GM23338 (cell line): ENCODE results near the gene CACNA1S. TPM values are rescaled to one million over a fixed set of nuclear protein-coding genes. Genes with fewer than 3 reads are reported as not detected.

Experiments
- ATAC-seq: fragments of 200-7000 bp; cut with Tn5 transposase; 3 replicates; pipeline ENCODE4 v1.9.1; 2020
- DNase-seq: peaks from one replicate; pipeline ENCODE4 v3.0.0-alpha.2; 2015; ENCODE audit warnings: low spot score
- H2AFZ ChIP-seq: fragments of 200-600 bp; sonication (generic); 2 replicates; pipeline ENCODE4 v1.8.0; 2016; ENCODE audit warnings: antibody characterized with exemption, mild to moderate bottlenecking, moderate library complexity
- H3F3A ChIP-seq: fragments of 200-600 bp; sonication (generic); replicated peaks from 2 replicates; pipeline ENCODE4 v1.8.0; 2017; ENCODE audit warnings: antibody characterized with exemption, mixed run types, low read depth
- H3K27ac ChIP-seq: fragments of 200-600 bp; sonication (generic); 2 replicates; pipeline ENCODE4 v1.6.1; 2016; ENCODE audit warnings: low read depth
- H3K27me3 ChIP-seq: fragments of 200-600 bp; sonication (generic); 2 replicates; pipeline ENCODE4 v1.8.0; 2016; ENCODE audit warnings: mild to moderate bottlenecking, mixed run types, moderate library complexity; ENCODE audit not compliant: insufficient read depth
- H3K36me3 ChIP-seq: fragments of 200-600 bp; sonication (generic); 2 replicates; pipeline ENCODE4 v1.8.0; 2016; ENCODE audit warnings: mild to moderate bottlenecking; ENCODE audit not compliant: insufficient read depth
- H3K4me1 ChIP-seq: fragments of 200-600 bp; sonication (generic); 2 replicates; pipeline ENCODE4 v1.8.0; 2016; ENCODE audit warnings: mild to moderate bottlenecking, moderate library complexity; ENCODE audit not compliant: insufficient read depth
- H3K4me2 ChIP-seq: fragments of 200-600 bp; sonication (generic); 2 replicates; pipeline ENCODE4 v1.7.1; 2017; ENCODE audit warnings: mixed run types
- H3K4me3 ChIP-seq: fragments of 200-600 bp; sonication (generic); 2 replicates; pipeline ENCODE4 v1.6.1; 2016; ENCODE audit warnings: mixed run types
- H3K79me2 ChIP-seq: fragments of 200-600 bp; sonication (generic); replicated peaks from 2 replicates; pipeline ENCODE4 v1.8.0; 2017; ENCODE audit warnings: mild to moderate bottlenecking; ENCODE audit not compliant: insufficient read depth
- H3K9me2 ChIP-seq: fragments of 200-600 bp; sonication (generic); 2 replicates; pipeline ENCODE4 v1.8.0; 2017; ENCODE audit not compliant: insufficient read depth
- H4K20me1 ChIP-seq: fragments of 200-600 bp; sonication (generic); replicated peaks from 2 replicates; pipeline ENCODE4 v1.8.0; 2017; ENCODE audit warnings: mild to moderate bottlenecking; ENCODE audit not compliant: insufficient read depth
- H3K27ac Mint-ChIP-seq: 2 replicates; pipeline ENCODE4 v1.8.0; 2020; ENCODE audit warnings: inconsistent platforms, mild to moderate bottlenecking, moderate library complexity, mixed read lengths
- H3K27me3 Mint-ChIP-seq: 3 replicates; pipeline ENCODE4 v1.8.0; 2022; ENCODE audit warnings: low read depth, mild to moderate bottlenecking, moderate library complexity, mixed read lengths, inconsistent platforms; ENCODE audit not compliant: insufficient read depth, poor library complexity
- H3K36me3 Mint-ChIP-seq: 3 replicates; pipeline ENCODE4 v1.8.0; 2021; ENCODE audit warnings: low read depth, mild to moderate bottlenecking, inconsistent platforms, moderate library complexity, mixed read lengths
- H3K4me1 Mint-ChIP-seq: 3 replicates; pipeline ENCODE4 v1.8.0; 2020; ENCODE audit warnings: mild to moderate bottlenecking, inconsistent platforms, mixed read lengths
- H3K4me3 Mint-ChIP-seq: 3 replicates; pipeline ENCODE4 v1.8.0; 2021; ENCODE audit warnings: moderate library complexity, mild to moderate bottlenecking, inconsistent platforms, mixed read lengths
- H3K9me3 Mint-ChIP-seq: 3 replicates; pipeline ENCODE4 v1.8.0; 2020; ENCODE audit warnings: moderate library complexity, mild to moderate bottlenecking, inconsistent platforms, mixed read lengths
- ETS1 ChIP-seq: IDR thresholded peaks from 2 replicates; pipeline ENCODE4 v1.6.1; 2016; ENCODE audit warnings: antibody characterized with exemption
- EZH2 ChIP-seq: fragments of 200-600 bp; sonication (generic); IDR thresholded peaks from one replicate; pipeline ENCODE4 v1.8.0; 2017; ENCODE audit warnings: antibody characterized with exemption, mild to moderate bottlenecking, low read depth; ENCODE audit not compliant: unreplicated experiment
- EZH2phosphoT487 ChIP-seq: fragments of 200-600 bp; sonication (generic); IDR thresholded peaks from one replicate; pipeline ENCODE4 v1.8.1; 2018; ENCODE audit warnings: antibody characterized with exemption; ENCODE audit not compliant: unreplicated experiment
- JUNB ChIP-seq: IDR thresholded peaks from one replicate; pipeline ENCODE4 v1.6.1; 2016; ENCODE audit warnings: antibody characterized with exemption; ENCODE audit not compliant: unreplicated experiment
- NANOG ChIP-seq: IDR thresholded peaks from 2 replicates; pipeline ENCODE4 v1.6.1; 2016; ENCODE audit warnings: antibody characterized with exemption, borderline replicate concordance
- POLR2AphosphoS5 ChIP-seq: IDR thresholded peaks from 2 replicates; pipeline ENCODE4 v1.6.1; 2016; ENCODE audit warnings: antibody characterized with exemption, low read depth
- REST ChIP-seq: IDR thresholded peaks from one replicate; pipeline ENCODE4 v1.6.1; 2018; ENCODE audit warnings: antibody characterized with exemption; ENCODE audit not compliant: unreplicated experiment
- STAT1 ChIP-seq: IDR thresholded peaks from one replicate; pipeline ENCODE4 v1.6.1; 2016; ENCODE audit warnings: antibody characterized with exemption; ENCODE audit not compliant: unreplicated experiment
- ZNF331 ChIP-seq: fragments of 250-450 bp; sonication (Bioruptor Pico); IDR thresholded peaks from 2 replicates; pipeline ENCODE4 v1.5.0; 2020; ENCODE audit warnings: low read depth, mild to moderate bottlenecking, moderate library complexity
- polyA plus RNA-seq: library from polyadenylated mRNA; unstranded; fragments of >200 nt; fragmentation: Nextera tagmentation; extraction: Ambion mirVana; gene quantifications from 2 replicates; pipeline ENCODE4 v1.2.1, GENCODE V29; 2016
- total RNA-seq: library from RNA; depleted of rRNA; stranded (reverse); fragments of >200 nt; shearing (Covaris generic); gene quantifications from 2 replicates; pipeline ENCODE4 v1.2.3, GENCODE V29; 2014

CACNA1S gene
- total and polyA plus RNA-seq, 2 experiments from 2014 or later = 0.03 TPM; not detected in 1

- Histone ChIP-seq H3K36me3 (no peaks in the 10 kb centered on the region; the same call in 1 of the 2 replicates), H3K4me1 (no peaks in the 10 kb centered on the region), H2AFZ (no peak overlapping the region), H3K27ac (no peak overlapping the region), H3K79me2 (no peaks in the 10 kb centered on the region), H4K20me1 (peaks cover 5% of the 10 kb centered on the region; the same call in 1 of the 2 replicates), H3K27me3 (no peaks in the 10 kb centered on the region), H3K9me2 (no peaks in the 10 kb centered on the region), H3K4me2 (no peak overlapping the region), H3F3A (no peaks in the 10 kb centered on the region), H3K4me3 (no peak overlapping the region)
- TF ChIP-seq POLR2AphosphoS5 (no peak), STAT1 (no peak), ZNF331 (CRISPR knock-in tag) (no peak), NANOG (no peak), EZH2phosphoT487 (no peak), EZH2 (no peak)
- DNase-seq (no peak), ATAC-seq (no peak)
- no peaks in the 10 kb centered on the region; the same call in 2 of the 3 replicates for H3K4me1 Mint-ChIP-seq
- H3K27ac Mint-ChIP-seq = no peak overlapping the region
- no peak overlapping the region for H3K4me3 Mint-ChIP-seq
- peaks cover 69% of the 10 kb centered on the region for H3K36me3 Mint-ChIP-seq
- peaks cover 8% of the 10 kb centered on the region for H3K27me3 Mint-ChIP-seq
- no peaks in the 10 kb centered on the region for H3K9me3 Mint-ChIP-seq
Measured at GRCh38 chr1:201137579-201138310, 25.5 kb upstream of the CACNA1S start.

GRCh38 chr1:201137024-201137392 is 24.8 kb upstream of the CACNA1S start:
- Mint-ChIP-seq H3K36me3 (peaks cover 64% of the 10 kb centered on the region), H3K27ac (no peak overlapping the region), H3K4me3 (no peak overlapping the region), H3K27me3 (peaks cover 8% of the 10 kb centered on the region), H3K9me3 (no peaks in the 10 kb centered on the region), H3K4me1 (no peaks in the 10 kb centered on the region; the same call in 2 of the 3 replicates)
- Histone ChIP-seq H2AFZ (no peak overlapping the region), H3K36me3 (no peaks in the 10 kb centered on the region; the same call in 1 of the 2 replicates), H3K4me3 (no peak overlapping the region), H3F3A (no peaks in the 10 kb centered on the region), H3K27ac (no peak overlapping the region), H3K79me2 (no peaks in the 10 kb centered on the region), H3K4me1 (no peaks in the 10 kb centered on the region), H3K4me2 (no peak overlapping the region), H4K20me1 (peaks cover 5% of the 10 kb centered on the region; the same call in 1 of the 2 replicates), H3K9me2 (no peaks in the 10 kb centered on the region), H3K27me3 (no peaks in the 10 kb centered on the region)
- ATAC-seq = no peak
- no peak for DNase-seq
- no peak for TF ChIP-seq REST
- TF ChIP-seq NANOG = no peak
- no peak for TF ChIP-seq JUNB
- no peak for TF ChIP-seq EZH2
- no peak for TF ChIP-seq ETS1
